Heart right ventricle (tissue), 16 donors: ENCODE data around the gene RIN3. TPM values are rescaled to one million over a fixed set of nuclear protein-coding genes. Genes with fewer than 3 reads are reported as not detected.

Experiments used
- ATAC-seq, 8 donors: fragments of 200-7000 bp; cut with Tn5 transposase; one replicate each; pipeline ENCODE4 v1.9.1; 2020; ENCODE audit warnings: mild to moderate bottlenecking in 8 of 8, moderate library complexity in 8 of 8, moderate number of reproducible peaks in 1 of 8
- DNase-seq, 2 donors: peaks; one replicate each; pipeline ENCODE4 v3.0.0-alpha.2; 2020
- H3K27ac ChIP-seq, 10 donors: fragments of 200-600 bp; sonication (generic) in 2 of 10; one replicate each; pipeline versions ENCODE4 v1.5.0 to v1.8.0; 2020 to 2022; ENCODE audit warnings: mild to moderate bottlenecking in 3 of 10
- H3K27me3 ChIP-seq, 7 donors: fragments of 200-600 bp; one replicate each; pipeline ENCODE4 v1.8.0; 2021 to 2022; ENCODE audit warnings: mild to moderate bottlenecking in 2 of 7
- H3K36me3 ChIP-seq, 9 donors: fragments of 200-600 bp; sonication (generic) in 1 of 9; one replicate each; pipeline versions ENCODE4 v1.5.0 to v1.8.0; 2020 to 2022; ENCODE audit warnings: mild to moderate bottlenecking in 2 of 9
- H3K4me1 ChIP-seq, 9 donors: fragments of 200-600 bp; sonication (generic) in 1 of 9; one replicate each; pipeline versions ENCODE4 v1.5.0 to v1.8.0; 2020 to 2022; ENCODE audit warnings: mild to moderate bottlenecking in 4 of 9
- H3K4me3 ChIP-seq, 10 donors: fragments of 200-600 bp; sonication (generic) in 2 of 10; one replicate each; pipeline versions ENCODE4 v1.5.0 to v1.8.0; 2020 to 2022; ENCODE audit warnings: mild to moderate bottlenecking in 7 of 10, moderate library complexity in 2 of 10
- H3K9me3 ChIP-seq, 11 donors: fragments of 200-600 bp in 10 of 11; sonication (generic) in 2 of 11; one replicate each; pipeline versions ENCODE4 v1.5.0 to v1.8.0; 2013 to 2022; ENCODE audit warnings: mild to moderate bottlenecking in 2 of 11, control low read depth in 1 of 11, moderate library complexity in 1 of 11
- CTCF ChIP-seq, 9 donors: fragments of 200-600 bp; sonication (generic) in 2 of 9; IDR thresholded peaks; one replicate each; pipeline versions ENCODE4 v1.5.0 to v1.8.0; 2021 to 2022; ENCODE audit warnings: antibody characterized with exemption in 9 of 9, mild to moderate bottlenecking in 5 of 9, moderate library complexity in 1 of 9
- WGBS, 2 donors: extraction: QIAGEN DNeasy Blood & Tissue Kit; methylation state at CpG; one replicate each; pipeline ENCODE4 v1.1.7; 2013; ENCODE audit warnings: inconsistent platforms in 1 of 2; 5-methylcytosine and 5-hydroxymethylcytosine counted together
- intact Hi-C, 10 donors: fragments of 100-400 bp; cut with DNase I; formaldehyde crosslinking; loops; one replicate each; pipeline versions ENCODE4 v1.11.1 to v1.14.2; 2022
- polyA plus RNA-seq, 2 donors: library from polyadenylated mRNA; stranded (reverse); fragments of 200-250 nt; gene quantifications; one replicate each; pipeline ENCODE4 v1.2.3, GENCODE V29; 2013
- total RNA-seq, 10 donors: library from RNA; stranded (reverse); fragmentation: NEBNext Ultra II Directional in 3 of 10; extraction: Animal tissue kit (Norgen Biotek cat#: 25700) in 3 of 10; gene quantifications; one replicate each; pipeline versions ENCODE4 v1.2.1 to v1.2.4, GENCODE V29; 2021 to 2023
- donor health status: Arrhythmogenic right ventricular cardiomyopathy.
- donor health status: ischemic (EF 13 %, LVEDD 7.1; RV severe dilation, severe dysfunction).
- donor health status: healthy with polysubstance abuse.
- donor health status: DM: no; HTN: yes; CAD: no.
- donor health status: DM: no; HTN: no; CAD: no.
- donor health status: ischemic (EF 25% LVEDD 6.9; RV normal size, moderate dysfunction).
- donor health status: ischemic (EF 25% LVEDD 5.7; RV mildly dilated, moderate dysfunction).
- donor health status: healthy.
- donor health status: DM: yes; HTN: yes; CAD: no.
- donor health status: Ischemic cardiomyopathy.
- donor health status: ischemic (EF 35%, LVEDD 5.7; RV mildly dilated, moderate dysfunction).
- donor health status: nonischemic (EF 11% LVEDD 7.7; RV severe dilation, severe dysfunction).
- donor health status: DM: yes; HTN: yes; CAD: no.
- donor health status: PGD.
- donor health status: ischemic (EF 29% LVEDD 5.4; RV normal size, mild dysfunction).
- donor health status: nonischemic (EF 23%, LVEDD 6.1; RV moderate dilation, normal function).

RIN3 gene
- total and polyA plus RNA-seq, 12 donors: 7.2 to 24.0 (median 12.2) TPM

- Histone ChIP-seq H3K4me1 (peaks cover 0 to 31% (median 0%) of the 10 kb centered on the region in 9 donors), H3K36me3 (peaks cover 0 to 68% (median 33%) of the 10 kb centered on the region in 9 donors), H3K9me3 (no peaks in the 10 kb centered on the region), H3K27ac (peak overlapping the region in 2 of 10 donors; percentile 11 to 82), H3K4me3 (no peak overlapping the region), H3K27me3 (no peaks in the 10 kb centered on the region)
- no peak for TF ChIP-seq CTCF (IDR thresholded peaks at IDR 0.05)
- DNase-seq (no peak), ATAC-seq (peak; percentile 26 to 63 (median 54))
- WGBS, 2 donors: 76 to 84% methylated on average over 23 of the region's 23 CpGs
- intact Hi-C loops: no loop called here
These were observed 190.6 kb downstream of the RIN3 start for GRCh38 chr14:92704036-92704804.

- 89 to 91% methylated on average over 11 of the region's 11 CpGs for WGBS, 2 donors
- peak overlapping the region in 1 of 10 donors; percentile 82 for H3K27ac ChIP-seq
- no peaks in the 10 kb centered on the region for H3K9me3 ChIP-seq
- H3K36me3 ChIP-seq: peaks cover 0 to 74% (median 39%) of the 10 kb centered on the region in 9 donors
- peaks cover 0 to 31% (median 0%) of the 10 kb centered on the region in 9 donors for H3K4me1 ChIP-seq
- DNase-seq (no peak), ATAC-seq (peak in 1 of 8 donors; percentile 18)
- H3K27me3 ChIP-seq: no peaks in the 10 kb centered on the region
- no peak overlapping the region for H3K4me3 ChIP-seq
- no peak for TF ChIP-seq CTCF (IDR thresholded peaks at IDR 0.05)
- intact Hi-C loops: no loop called here
These were observed 191.2 kb downstream of the RIN3 start for GRCh38 chr14:92704821-92705220.

- peaks cover 0 to 31% (median 0%) of the 10 kb centered on the region in 9 donors for H3K4me1 ChIP-seq
- TF ChIP-seq CTCF (IDR thresholded peaks at IDR 0.05): no peak
- ATAC-seq (no peak), DNase-seq (no peak)
- no peak overlapping the region for H3K4me3 ChIP-seq
- 88 to 93% methylated on average over 15 of the region's 15 CpGs for WGBS, 2 donors
- no peaks in the 10 kb centered on the region for H3K27me3 ChIP-seq
- H3K9me3 ChIP-seq: no peaks in the 10 kb centered on the region
- no peak overlapping the region for H3K27ac ChIP-seq
- H3K36me3 ChIP-seq: peaks cover 0 to 90% (median 55%) of the 10 kb centered on the region in 9 donors
- intact Hi-C loops: no loop called here
These were observed 192.8 kb downstream of the RIN3 start for GRCh38 chr14:92706386-92706785.

GRCh38 chr14:92709340-92710000, 195.9 kb downstream of the RIN3 start:
- intact Hi-C loops: no loop called here
- no peak for TF ChIP-seq CTCF (IDR thresholded peaks at IDR 0.05)
- no peak for ATAC-seq
- peaks cover 0 to 100% (median 58%) of the 10 kb centered on the region in 9 donors for H3K36me3 ChIP-seq
- H3K27ac ChIP-seq: no peak overlapping the region
- WGBS, 2 donors: 85 to 90% methylated on average over 13 of the region's 13 CpGs
- H3K4me3 ChIP-seq: no peak overlapping the region
- DNase-seq: no peak
- no peaks in the 10 kb centered on the region for H3K9me3 ChIP-seq
- no peaks in the 10 kb centered on the region for H3K27me3 ChIP-seq
- peaks cover 0 to 11% (median 0%) of the 10 kb centered on the region in 9 donors for H3K4me1 ChIP-seq
